HepG2 (cell line): Measurements from ENCODE around the gene RHD. TPM values are rescaled to one million over a fixed set of nuclear protein-coding genes. Genes with fewer than 3 reads are reported as not detected.

Source experiments
- DPF2 ChIP-seq: sonication (generic); formaldehyde crosslinking; IDR thresholded peaks from 2 replicates; pipeline ENCODE4 v1.4.0; 2020; ENCODE audit warnings: mild to moderate bottlenecking, low read depth, missing genetic modification reagents, borderline replicate concordance
- DR1 ChIP-seq: sonication (generic); formaldehyde crosslinking; IDR thresholded peaks from 2 replicates; pipeline ENCODE4 v1.8.0; 2021; ENCODE audit warnings: mild to moderate bottlenecking, missing genetic modification reagents, inconsistent platforms
- EHMT2 ChIP-seq: fragments of 200-600 bp; sonication (generic); IDR thresholded peaks from 2 replicates; pipeline ENCODE4 v1.7.0; 2017; ENCODE audit warnings: antibody characterized with exemption, low read depth, low read length, borderline replicate concordance
- ELF1 ChIP-seq: sonication (generic); formaldehyde crosslinking; IDR thresholded peaks from 2 replicates; pipeline ENCODE4 v1.4.0; 2020; ENCODE audit warnings: missing genetic modification reagents
- ETV6 ChIP-seq: sonication (generic); formaldehyde crosslinking; conservative IDR thresholded peaks from 2 replicates; pipeline ENCODE4 v1.4.0; 2020; ENCODE audit warnings: missing genetic modification reagents
- GMEB1 ChIP-seq: sonication (generic); formaldehyde crosslinking; IDR thresholded peaks from 2 replicates; pipeline ENCODE4 v1.5.1; 2020; ENCODE audit warnings: missing genetic modification reagents, mild to moderate bottlenecking, borderline replicate concordance
- HES4 ChIP-seq: sonication (generic); formaldehyde crosslinking; IDR thresholded peaks from 2 replicates; pipeline ENCODE4 v1.9.0; 2021; ENCODE audit warnings: mild to moderate bottlenecking, missing genetic modification reagents, borderline replicate concordance
- KMT2B ChIP-seq: IDR thresholded peaks from 2 replicates; pipeline ENCODE4 v1.6.1; 2016; ENCODE audit warnings: missing genetic modification reagents, missing compliant biosample characterization
- MEF2D ChIP-seq: sonication (generic); formaldehyde crosslinking; IDR thresholded peaks from 2 replicates; pipeline ENCODE4 v1.5.1; 2020; ENCODE audit warnings: mild to moderate bottlenecking, missing genetic modification reagents
- NCOA5 ChIP-seq: sonication (generic); formaldehyde crosslinking; IDR thresholded peaks from 2 replicates; pipeline ENCODE4 v1.4.0; 2020; ENCODE audit warnings: missing genetic modification reagents
- NFE2L1 ChIP-seq: sonication (generic); formaldehyde crosslinking; IDR thresholded peaks from 2 replicates; pipeline ENCODE4 v1.4.0; 2020; ENCODE audit warnings: missing genetic modification reagents, mild to moderate bottlenecking, borderline replicate concordance
- POLR2AphosphoS5 ChIP-seq: IDR thresholded peaks from 2 replicates; pipeline ENCODE4 v1.6.1; 2012; ENCODE audit warnings: low read depth, low read length
- RNF2 ChIP-seq: fragments of 450-650 bp; conservative IDR thresholded peaks from 2 replicates; pipeline ENCODE4 v1.6.1; 2016; ENCODE audit warnings: low read depth
- SNAPC2 ChIP-seq: sonication (generic); formaldehyde crosslinking; IDR thresholded peaks from 2 replicates; pipeline ENCODE4 v1.8.1; 2022; ENCODE audit warnings: mild to moderate bottlenecking, missing genetic modification reagents
- TCF7 ChIP-seq: sonication (generic); IDR thresholded peaks from 2 replicates; pipeline ENCODE4 v1.6.1; 2016; ENCODE audit warnings: antibody characterized with exemption, low read depth
- ZMYM4 ChIP-seq: sonication (generic); formaldehyde crosslinking; IDR thresholded peaks from 2 replicates; pipeline ENCODE4 v1.8.1; 2023; ENCODE audit warnings: mild to moderate bottlenecking, missing genetic modification reagents
- ZNF124 ChIP-seq: sonication (generic); formaldehyde crosslinking; IDR thresholded peaks from 2 replicates; pipeline ENCODE4 v1.4.0; 2020; ENCODE audit warnings: missing genetic modification reagents
- ZNF160 ChIP-seq: sonication (generic); formaldehyde crosslinking; IDR thresholded peaks from 2 replicates; pipeline ENCODE4 v1.8.0; 2022; ENCODE audit warnings: mild to moderate bottlenecking, inconsistent platforms, missing genetic modification reagents
- ZNF234 ChIP-seq: sonication (generic); formaldehyde crosslinking; conservative IDR thresholded peaks from 2 replicates; pipeline ENCODE4 v1.5.1; 2020; ENCODE audit warnings: mild to moderate bottlenecking, missing genetic modification reagents
- ZNF275 ChIP-seq: sonication (generic); formaldehyde crosslinking; IDR thresholded peaks from 2 replicates; pipeline ENCODE4 v1.8.0; 2022; ENCODE audit warnings: missing genetic modification reagents, mild to moderate bottlenecking, inconsistent platforms, borderline replicate concordance
- ZNF839 ChIP-seq: sonication (generic); formaldehyde crosslinking; IDR thresholded peaks from 2 replicates; pipeline ENCODE4 v1.4.0; 2020; ENCODE audit warnings: missing genetic modification reagents, mild to moderate bottlenecking, borderline replicate concordance
- ZSCAN30 ChIP-seq: sonication (generic); formaldehyde crosslinking; IDR thresholded peaks from 2 replicates; pipeline ENCODE4 v1.5.0; 2020; ENCODE audit warnings: mild to moderate bottlenecking, missing genetic modification reagents
- polyA plus RNA-seq, 8 experiments: library from polyadenylated mRNA; depleted of rRNA in 3 of 8; stranded (reverse) in 7 of 8; unstranded in 1 of 8; fragments of >200 nt; fragmentation: Illumina TruSeq in 4 of 8; extraction: Trizol in 4 of 8; gene quantifications; 2 replicates each; pipeline versions ENCODE4 v1.2.1 to v1.2.3, GENCODE V29; 2011 to 2016; ENCODE audit warnings: low read depth in 4 of 8, missing spikeins in 1 of 8, mixed read lengths in 1 of 8; ENCODE audit not compliant: insufficient read depth in 1 of 8
- total RNA-seq, 5 experiments: library from RNA; depleted of rRNA; stranded (reverse); fragments of >200 nt; fragmentation: Illumina TruSeq; extraction: Trizol; gene quantifications; 2 replicates each; pipeline ENCODE4 v1.2.3, GENCODE V29; 2016; ENCODE audit warnings: low read depth in 1 of 5
- TF ChIP-seq, protein P1 (sequence below): sonication (generic); formaldehyde crosslinking; conservative IDR thresholded peaks from 2 replicates; pipeline ENCODE4 v1.8.1; 2023; ENCODE audit warnings: missing genetic modification reagents
- TF ChIP-seq, protein P2 (sequence below): sonication (generic); formaldehyde crosslinking; IDR thresholded peaks from 2 replicates; pipeline ENCODE4 v1.4.0; 2020; ENCODE audit warnings: missing genetic modification reagents; ENCODE audit errors: not compliant biosample characterization

RHD gene
- total and polyA plus RNA-seq, 2 of the 13 experiments (the other 11 are each of a cell fraction or from before 2014, with no cell fraction given) = not detected

GRCh38 chr1:25247024-25247828 lies 25.1 kb upstream of the RHD start, which contains the start of gene RSRP1 (continued):
- TF ChIP-seq ZNF160 = peak; percentile 34; the same call in 1 of the 2 replicates
- no peak for TF ChIP-seq ZNF124
- peak; percentile 97 for TF ChIP-seq DR1 (CRISPR knock-in tag)
- peak; percentile 72 for TF ChIP-seq KMT2B (CRISPR knock-in tag)
- TF ChIP-seq HES4 (CRISPR knock-in tag) = peak; percentile 68; the same call in 1 of the 2 replicates
- TF ChIP-seq ZNF839 (CRISPR knock-in tag) = no peak
- TF ChIP-seq ETV6 (CRISPR knock-in tag) = peak; percentile 97
- no peak for TF ChIP-seq EHMT2
- no peak for TF ChIP-seq NFE2L1 (CRISPR knock-in tag)
- peak; percentile 17; the same call in 1 of the 2 replicates for TF ChIP-seq MEF2D (CRISPR knock-in tag)
- peak; percentile 76 for TF ChIP-seq ELF1 (CRISPR knock-in tag)
- peak; percentile 88; the same call in 1 of the 2 replicates for TF ChIP-seq ZNF275 (CRISPR knock-in tag)
- TF ChIP-seq POLR2AphosphoS5 = peak; percentile 100
- no peak for TF ChIP-seq DPF2 (CRISPR knock-in tag)
- peak; percentile 71; the same call in 1 of the 2 replicates for TF ChIP-seq GMEB1 (CRISPR knock-in tag)
- no peak for TF ChIP-seq TCF7
- no peak for TF ChIP-seq ZNF234 (CRISPR knock-in tag)
- TF ChIP-seq, protein P1, sequence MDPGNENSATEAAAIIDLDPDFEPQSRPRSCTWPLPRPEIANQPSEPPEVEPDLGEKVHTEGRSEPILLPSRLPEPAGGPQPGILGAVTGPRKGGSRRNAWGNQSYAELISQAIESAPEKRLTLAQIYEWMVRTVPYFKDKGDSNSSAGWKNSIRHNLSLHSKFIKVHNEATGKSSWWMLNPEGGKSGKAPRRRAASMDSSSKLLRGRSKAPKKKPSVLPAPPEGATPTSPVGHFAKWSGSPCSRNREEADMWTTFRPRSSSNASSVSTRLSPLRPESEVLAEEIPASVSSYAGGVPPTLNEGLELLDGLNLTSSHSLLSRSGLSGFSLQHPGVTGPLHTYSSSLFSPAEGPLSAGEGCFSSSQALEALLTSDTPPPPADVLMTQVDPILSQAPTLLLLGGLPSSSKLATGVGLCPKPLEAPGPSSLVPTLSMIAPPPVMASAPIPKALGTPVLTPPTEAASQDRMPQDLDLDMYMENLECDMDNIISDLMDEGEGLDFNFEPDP (CRISPR knock-in tag) = no peak
- TF ChIP-seq, protein P2, sequence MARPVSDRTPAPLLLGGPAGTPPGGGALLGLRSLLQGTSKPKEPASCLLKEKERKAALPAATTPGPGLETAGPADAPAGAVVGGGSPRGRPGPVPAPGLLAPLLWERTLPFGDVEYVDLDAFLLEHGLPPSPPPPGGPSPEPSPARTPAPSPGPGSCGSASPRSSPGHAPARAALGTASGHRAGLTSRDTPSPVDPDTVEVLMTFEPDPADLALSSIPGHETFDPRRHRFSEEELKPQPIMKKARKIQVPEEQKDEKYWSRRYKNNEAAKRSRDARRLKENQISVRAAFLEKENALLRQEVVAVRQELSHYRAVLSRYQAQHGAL (CRISPR knock-in tag) = no peak
- peak; percentile 20; the same call in 1 of the 2 replicates for TF ChIP-seq RNF2
- peak; percentile 73 for TF ChIP-seq ZMYM4 (CRISPR knock-in tag)
- TF ChIP-seq SNAPC2 (CRISPR knock-in tag) = peak; percentile 79; the same call in 1 of the 2 replicates
- no peak for TF ChIP-seq NCOA5
- TF ChIP-seq ZSCAN30 (CRISPR knock-in tag) = no peak
